ENCODE results near the gene MMEL1. TPM values are rescaled to one million over a fixed set of nuclear protein-coding genes. Genes with fewer than 3 reads are reported as not detected.

Gene MMEL1
- total RNA-seq, 4 donors from 2014 or later = 0.78 to 1.7 (median 0.80) TPM; not detected in 1

- 3% methylated on average over 7 of the region's 43 CpGs for WGBS
These were observed 86.9 kb downstream of the MMEL1 start for GRCh38 chr1:2545754-2546514.

DNA sequence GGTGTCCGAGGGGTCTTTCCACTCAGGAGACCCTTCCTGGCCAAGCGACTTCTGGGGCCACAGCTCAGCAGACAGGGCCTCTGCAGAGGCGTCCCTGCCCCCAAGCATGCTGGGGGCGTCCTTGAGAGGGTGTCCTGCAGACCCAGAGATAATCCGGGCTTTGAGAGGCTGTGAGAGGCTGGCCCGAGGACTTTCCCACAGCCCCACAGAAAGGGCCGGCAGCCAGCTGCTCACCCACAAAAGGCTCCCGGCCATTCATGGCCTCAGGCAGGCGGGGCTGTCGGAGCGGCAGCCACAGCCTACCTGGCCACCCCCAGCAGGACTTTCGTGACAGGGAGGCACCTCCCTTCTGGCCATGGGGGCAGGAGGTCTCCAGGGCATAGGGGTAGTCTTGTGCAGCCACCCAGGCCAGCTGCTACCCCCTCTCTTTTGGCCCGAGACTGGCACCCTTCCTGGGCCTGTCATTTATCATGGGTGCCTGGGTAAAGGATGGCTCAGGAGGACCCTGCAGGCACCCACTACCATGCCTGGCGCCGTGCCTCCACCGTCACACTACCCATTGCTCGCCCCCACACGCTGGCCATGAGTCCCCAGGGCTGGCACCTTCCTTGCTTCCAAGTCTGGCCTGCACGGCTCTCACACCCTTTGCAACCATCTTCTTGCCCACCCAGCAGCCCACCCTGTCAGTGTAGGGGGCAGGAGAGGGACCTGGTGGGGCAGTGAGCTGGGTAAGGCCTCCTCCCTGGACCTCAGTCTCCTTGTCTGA, 87.8 kb downstream of the MMEL1 start:
- WGBS = 92% methylated on average over 4 of the region's 19 CpGs
- intact Hi-C loops (cut with DNase I) = no loop called here
- no peaks in the 10 kb centered on the region for H3K36me3 ChIP-seq
- H3K4me3 ChIP-seq = no peak overlapping the region
- peaks cover 61 to 79% (median 74%) of the 10 kb centered on the region in 4 donors for H3K4me1 ChIP-seq
- no peaks in the 10 kb centered on the region for H3K9me3 ChIP-seq
- DNase-seq (ENCODE audit: extremely low spot score) = no peak
- H3K27ac ChIP-seq (replicated peaks in 1 of 4) = peak overlapping the region; percentile 73 to 90 (median 86)
- TF ChIP-seq POLR2AphosphoS5 (IDR thresholded peaks at IDR 0.05) (no peak), CTCF (IDR thresholded peaks at IDR 0.05) (no peak), EP300 (IDR thresholded peaks at IDR 0.05) (no peak), POLR2A (IDR thresholded peaks at IDR 0.05; ENCODE audit: low read depth) (no peak)
- peaks cover 5 to 77% (median 23%) of the 10 kb centered on the region in 4 donors for H3K27me3 ChIP-seq

More at GRCh38 chr1:2545754-2546514, 86.9 kb downstream of the MMEL1 start:
- Histone ChIP-seq H3K4me1 (peaks cover 57 to 78% (median 69%) of the 10 kb centered on the region in 4 donors), H3K9me3 (no peaks in the 10 kb centered on the region), H3K27me3 (peaks cover 5 to 68% (median 18%) of the 10 kb centered on the region in 4 donors), H3K36me3 (no peaks in the 10 kb centered on the region), H3K27ac (replicated peaks in 1 of 4) (peak overlapping the region; percentile 84 to 90 (median 89)), H3K4me3 (peak overlapping the region; percentile 55 to 75 (median 60))
- intact Hi-C loops (cut with DNase I) = no loop called here
- TF ChIP-seq POLR2A (IDR thresholded peaks at IDR 0.05; ENCODE audit: low read depth) (no peak), POLR2AphosphoS5 (IDR thresholded peaks at IDR 0.05) (peak; percentile 41 to 56), EP300 (IDR thresholded peaks at IDR 0.05) (no peak), CTCF (IDR thresholded peaks at IDR 0.05) (no peak)
- DNase-seq (ENCODE audit: extremely low spot score) = peak; percentile 96

DNA sequence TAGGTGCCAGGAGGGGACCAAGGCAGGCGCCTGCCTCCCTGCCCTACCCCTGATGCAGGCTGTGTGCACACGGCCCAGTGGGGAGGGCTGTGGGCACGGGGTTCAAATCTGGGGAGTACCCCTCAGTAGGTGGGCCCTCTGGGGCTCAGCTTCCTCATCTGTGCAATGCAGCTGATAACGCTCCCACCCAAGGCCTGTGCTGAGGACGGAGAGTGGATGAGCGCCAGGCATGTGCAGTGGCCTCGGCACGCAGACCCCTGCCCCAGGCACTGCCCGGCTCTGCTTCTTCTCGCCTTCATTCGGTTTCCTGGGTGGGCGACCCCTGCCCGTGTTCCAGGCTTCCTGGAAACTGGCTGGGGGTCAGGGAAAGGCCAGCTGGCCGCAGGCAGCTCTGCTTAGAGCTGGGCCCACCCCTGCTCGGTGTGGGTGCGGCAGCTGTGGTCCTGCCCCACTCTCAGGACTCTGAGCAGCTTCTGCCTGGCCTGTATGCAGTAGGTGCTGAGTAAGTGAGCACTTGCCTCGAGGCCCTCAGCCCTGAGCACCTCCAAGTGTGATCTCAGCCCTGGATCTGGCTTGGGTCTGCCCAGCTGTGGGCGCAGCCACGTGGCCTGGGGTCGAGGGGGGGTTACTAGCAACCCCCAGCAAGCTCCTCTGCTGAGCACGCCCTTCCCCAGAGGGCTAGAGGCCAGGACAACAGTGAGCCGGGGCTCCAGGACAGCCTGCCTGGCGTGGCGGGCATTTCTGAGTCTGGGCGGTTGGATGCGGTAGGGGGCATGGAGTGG, 88.5 kb downstream of the MMEL1 start:
- peaks cover 5 to 84% (median 25%) of the 10 kb centered on the region in 4 donors for H3K27me3 ChIP-seq
- H3K27ac ChIP-seq (replicated peaks in 1 of 4) = peak overlapping the region in 2 of 4 donors; percentile 84 to 90

More for the DNA sequence above, 88.5 kb downstream of the MMEL1 start:
- Histone ChIP-seq H3K9me3 (no peaks in the 10 kb centered on the region), H3K36me3 (no peaks in the 10 kb centered on the region), H3K4me1 (peaks cover 55 to 73% (median 70%) of the 10 kb centered on the region in 4 donors), H3K4me3 (no peak overlapping the region)
- DNase-seq (ENCODE audit: extremely low spot score) = no peak
- TF ChIP-seq CTCF (IDR thresholded peaks at IDR 0.05) (no peak), POLR2AphosphoS5 (IDR thresholded peaks at IDR 0.05) (no peak), EP300 (IDR thresholded peaks at IDR 0.05) (no peak), POLR2A (IDR thresholded peaks at IDR 0.05; ENCODE audit: low read depth) (no peak)
- WGBS = 67% methylated on average over 6 of the region's 26 CpGs
- intact Hi-C loops (cut with DNase I) = no loop called here
